ENCODE measurements around the gene ESYT3.
"Not testable (repeated sequence)": the region's sequence is repeated elsewhere in the genome, so short reads cannot be mapped to it uniquely, and the experiment has no call there.

Gene ESYT3

GRCh38 chr3:138443091-138443490 is 8.7 kb downstream of the ESYT3 start:
- DNase-seq: no peak

- DNase-seq: no peak
Observed at GRCh38 chr3:138443521-138444503, 9.4 kb downstream of the ESYT3 start.

GRCh38 chr3:138445236-138445635 is 10.8 kb downstream of the ESYT3 start:
- DNase-seq: no peak

GRCh38 chr3:138445654-138446053 is 11.2 kb downstream of the ESYT3 start:
- no peak for DNase-seq

- no peak for DNase-seq
Observed at GRCh38 chr3:138448631-138449030, 14.2 kb downstream of the ESYT3 start.

GRCh38 chr3:138449490-138449889 is 15.1 kb downstream of the ESYT3 start:
- DNase-seq: no peak

- no peak for DNase-seq
Observed at GRCh38 chr3:138450181-138450580, 15.8 kb downstream of the ESYT3 start.

GRCh38 chr3:138450704-138451424 is 16.4 kb downstream of the ESYT3 start:
- no peak for DNase-seq

- DNase-seq: no peak
Observed at GRCh38 chr3:138451595-138452162, 17.3 kb downstream of the ESYT3 start.

- no peak for DNase-seq
Observed at GRCh38 chr3:138452436-138452835, 18.0 kb downstream of the ESYT3 start.

GRCh38 chr3:138453940-138454339 is 19.5 kb downstream of the ESYT3 start:
- not testable (repeated sequence) for DNase-seq

GRCh38 chr3:138455801-138456716 is 21.6 kb downstream of the ESYT3 start:
- no peak for DNase-seq

GRCh38 chr3:138456961-138457862 is 22.8 kb downstream of the ESYT3 start:
- DNase-seq: no peak

- no peak for DNase-seq
Observed at GRCh38 chr3:138457863-138458735, 23.7 kb downstream of the ESYT3 start.

- DNase-seq: no peak
Observed at GRCh38 chr3:138458774-138459499, 24.5 kb downstream of the ESYT3 start.

- DNase-seq: no peak
Observed at GRCh38 chr3:138459619-138460535, 25.5 kb downstream of the ESYT3 start.

GRCh38 chr3:138460536-138461205 is 26.3 kb downstream of the ESYT3 start:
- DNase-seq: no peak

- no peak for DNase-seq
Observed at GRCh38 chr3:138461246-138461645, 26.8 kb downstream of the ESYT3 start.

Measured in NCI-H1436 (cell line).